GM21576 (cell line): ENCODE results near the gene RRH.
A peak's percentile ranks its signal among the peaks of the same experiment; 100 is the strongest.
"Not testable (repeated sequence)": the region's sequence is repeated elsewhere in the genome, so short reads cannot be mapped to it uniquely, and the experiment has no call there.

Experiments
- ATAC-seq: cut with Tn5 transposase; IDR thresholded peaks from one replicate; pipeline ENCODE4 v1.9.1; 2021; ENCODE audit warnings: mild to moderate bottlenecking, moderate library complexity; ENCODE audit not compliant: unreplicated experiment

Gene RRH

GRCh38 chr4:109836985-109837384 lies 9.2 kb downstream of the RRH start:
- ATAC-seq = no peak

GRCh38 chr4:109846395-109847098 lies 18.8 kb downstream of the RRH start:
- no peak for ATAC-seq

GRCh38 chr4:109847896-109848442 lies 20.2 kb downstream of the RRH start, which contains the start of gene LRIT3:
TSS of gene LRIT3 (plus strand) at chr4:109848107. CDS start at chr4:109848202, 95 bp downstream.
- ATAC-seq = no peak

- ATAC-seq = no peak
Measured at GRCh38 chr4:109848501-109848900, 20.7 kb downstream of the RRH start.

GRCh38 chr4:109850601-109851000 lies 22.8 kb downstream of the RRH start:
- ATAC-seq = no peak

- not testable (repeated sequence) for ATAC-seq
Measured at GRCh38 chr4:109859426-109860300, 31.9 kb downstream of the RRH start.

GRCh38 chr4:109861271-109861670 lies 33.5 kb downstream of the RRH start:
- no peak for ATAC-seq

- no peak for ATAC-seq
Measured at GRCh38 chr4:109861916-109862511, 34.2 kb downstream of the RRH start.

- ATAC-seq = no peak
Measured at GRCh38 chr4:109864134-109864533, 36.4 kb downstream of the RRH start.

GRCh38 chr4:109870061-109870460 lies 42.3 kb downstream of the RRH start:
- no peak for ATAC-seq

- no peak for ATAC-seq
Measured at GRCh38 chr4:109872065-109872464, 44.3 kb downstream of the RRH start.

- ATAC-seq = no peak
Measured at GRCh38 chr4:109872950-109873656, 45.3 kb downstream of the RRH start.

- no peak for ATAC-seq
Measured at GRCh38 chr4:109873791-109874514, 46.2 kb downstream of the RRH start.

GRCh38 chr4:109875106-109875505 lies 47.3 kb downstream of the RRH start:
- no peak for ATAC-seq

GRCh38 chr4:109875553-109875952 lies 47.8 kb downstream of the RRH start:
- ATAC-seq = not testable (repeated sequence)

- no peak for ATAC-seq
Measured at GRCh38 chr4:109876634-109877265, 49.0 kb downstream of the RRH start.

GRCh38 chr4:109877400-109877799 lies 49.6 kb downstream of the RRH start:
- ATAC-seq = peak; percentile 92

- ATAC-seq = no peak
Measured at GRCh38 chr4:109878355-109878754, 50.6 kb downstream of the RRH start.

- ATAC-seq = no peak
Measured at GRCh38 chr4:109879081-109879480, 51.3 kb downstream of the RRH start.
